GM18867 (cell line): ENCODE data around the gene MIPEP.
"Not testable (repeated sequence)": the region's sequence is repeated elsewhere in the genome, so short reads cannot be mapped to it uniquely, and the experiment has no call there.

ENCODE experiments used
- ATAC-seq: cut with Tn5 transposase; IDR thresholded peaks from one replicate; pipeline ENCODE4 v1.9.1; 2021; ENCODE audit warnings: mild to moderate bottlenecking, moderate library complexity; ENCODE audit not compliant: unreplicated experiment

MIPEP gene

DNA sequence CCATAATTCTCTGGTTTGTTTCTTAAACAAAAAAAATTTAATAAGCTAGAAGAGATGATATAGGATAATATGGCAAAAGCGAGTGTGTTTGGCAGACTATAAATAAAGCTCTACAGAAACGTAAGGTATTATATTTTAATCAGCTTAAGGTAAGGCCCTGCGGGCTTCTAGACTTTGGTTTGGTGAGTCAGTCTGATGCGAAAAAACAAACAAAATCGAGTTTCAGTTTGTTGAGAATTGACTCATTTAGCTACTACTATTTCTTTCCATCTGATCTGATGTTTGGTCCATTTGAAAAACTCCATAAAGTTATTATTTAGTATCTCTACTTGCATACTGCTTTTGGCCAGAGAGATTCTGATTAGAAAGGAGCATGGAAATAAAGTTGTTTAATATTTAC, 138.0 kb downstream of the MIPEP start:
- peak; percentile 47 for ATAC-seq

DNA sequence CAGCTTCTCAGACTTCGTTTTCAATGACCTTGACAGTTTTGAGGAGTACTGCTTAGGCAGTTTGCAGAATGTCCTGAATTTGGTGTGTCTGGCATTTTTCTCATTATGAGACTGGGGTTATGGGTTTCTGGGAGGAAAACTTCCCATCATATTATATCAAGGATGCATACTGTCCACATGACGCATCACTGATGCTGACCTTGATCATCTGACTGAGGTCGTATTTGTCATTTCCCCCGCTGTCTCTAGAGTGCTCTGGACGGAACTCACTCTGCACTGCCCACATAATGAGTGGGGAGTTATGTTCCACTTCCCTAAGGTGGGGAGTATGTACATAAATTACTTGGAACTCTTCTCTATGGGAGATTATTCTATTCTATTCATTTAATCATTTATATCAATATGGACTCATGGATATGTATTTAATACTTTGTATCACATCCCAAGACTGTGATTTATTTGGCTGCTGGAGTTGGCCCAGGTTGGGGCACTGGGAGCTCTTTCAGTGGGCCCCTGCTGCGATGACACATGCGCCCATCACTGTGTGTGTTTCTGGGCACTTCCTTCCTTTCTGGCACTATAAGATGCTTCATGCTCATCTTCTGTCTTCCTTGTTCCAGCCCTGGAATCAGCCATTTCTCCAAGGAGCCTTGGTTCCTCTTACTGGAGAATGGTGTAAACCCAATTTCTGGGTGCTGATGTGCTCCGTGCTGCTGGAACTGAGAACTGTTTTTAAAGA, 138.6 kb downstream of the MIPEP start:
- ATAC-seq = no peak

DNA sequence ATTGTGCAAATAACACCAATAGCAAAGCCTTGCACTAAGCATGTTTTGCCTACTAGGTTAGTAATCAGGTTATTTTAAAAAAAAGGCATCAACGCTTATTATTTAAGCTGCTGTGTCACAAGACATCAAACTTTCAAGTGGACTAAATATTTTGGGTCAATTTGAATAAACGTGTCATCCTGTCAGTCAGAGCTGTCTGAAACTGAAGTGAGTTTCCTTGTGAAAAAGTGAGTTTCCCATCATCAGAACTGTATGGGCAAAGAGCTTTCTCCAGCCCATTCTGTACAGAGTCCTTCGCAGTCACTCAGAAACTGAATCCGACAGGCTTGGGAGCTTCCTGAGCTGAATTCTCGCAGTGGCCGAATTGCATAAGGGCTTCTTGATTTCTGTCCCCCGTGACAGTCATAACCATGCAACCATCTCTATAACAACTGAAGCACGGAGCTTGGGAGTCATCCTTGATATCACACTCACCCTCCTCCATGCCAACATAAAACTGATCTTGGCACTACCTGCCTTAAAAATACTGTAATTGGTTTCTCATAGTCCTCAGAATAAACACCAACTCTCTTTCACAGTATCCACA, 139.8 kb downstream of the MIPEP start:
- ATAC-seq = no peak

DNA sequence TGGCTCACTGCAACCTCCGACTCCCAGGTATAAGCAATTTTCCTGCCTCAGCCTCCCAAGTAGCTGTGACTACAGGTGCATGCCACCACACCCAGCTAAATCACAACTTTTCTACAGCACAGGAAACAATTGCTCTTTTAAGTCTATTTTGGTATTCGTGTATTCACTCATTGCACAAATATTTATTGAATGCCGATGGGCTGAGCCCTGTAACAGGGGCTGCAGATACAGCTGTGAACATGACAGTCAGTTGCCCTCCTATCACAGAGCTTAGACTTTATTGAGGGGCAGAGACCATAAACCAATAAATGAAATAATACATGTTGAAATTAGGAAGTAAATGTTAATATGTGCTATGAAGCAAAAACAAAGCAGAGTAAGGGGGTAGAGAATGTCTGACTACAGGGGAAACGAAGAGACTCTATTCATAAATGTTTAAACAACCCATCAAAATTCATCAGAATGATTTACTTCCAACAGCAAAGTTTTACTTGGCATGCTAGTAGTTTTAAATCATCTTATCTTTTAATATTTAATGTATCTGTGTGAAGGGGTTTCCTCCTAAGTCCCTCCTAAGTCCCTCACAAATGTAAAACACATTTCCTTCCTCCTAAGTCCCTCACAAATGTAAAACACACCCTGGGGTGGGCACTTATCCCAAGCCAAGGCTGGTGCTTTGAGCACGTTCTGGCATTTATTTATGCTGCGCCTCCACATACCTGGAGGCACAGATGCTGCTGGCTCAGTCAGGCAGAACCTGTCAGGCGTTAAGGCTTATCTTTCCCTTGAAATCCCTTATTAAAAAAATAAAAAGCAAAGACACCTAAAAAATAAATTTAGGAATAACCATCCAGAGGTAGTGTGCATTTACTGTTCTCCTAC, 140.8 kb downstream of the MIPEP start:
- no peak for ATAC-seq

DNA sequence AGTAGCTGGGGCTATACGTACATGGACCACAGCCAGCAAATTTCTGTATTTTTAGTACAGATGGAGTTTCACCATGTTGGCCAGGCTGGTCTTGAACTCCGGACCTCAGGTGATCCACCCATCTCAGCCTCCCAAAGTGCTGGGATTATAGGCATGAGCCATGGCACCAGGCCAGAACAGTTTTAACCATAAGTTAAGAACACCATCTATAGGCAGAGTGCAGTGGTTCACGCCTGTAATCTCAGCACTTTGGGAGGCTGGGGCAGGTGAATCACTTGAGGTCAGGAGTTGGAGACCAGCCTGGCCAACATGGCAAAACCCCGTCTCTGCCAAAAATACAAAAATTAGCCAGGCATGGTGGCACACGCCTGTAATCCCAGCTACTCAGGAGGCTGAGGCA, 143.1 kb downstream of the MIPEP start:
- not testable (repeated sequence) for ATAC-seq

DNA sequence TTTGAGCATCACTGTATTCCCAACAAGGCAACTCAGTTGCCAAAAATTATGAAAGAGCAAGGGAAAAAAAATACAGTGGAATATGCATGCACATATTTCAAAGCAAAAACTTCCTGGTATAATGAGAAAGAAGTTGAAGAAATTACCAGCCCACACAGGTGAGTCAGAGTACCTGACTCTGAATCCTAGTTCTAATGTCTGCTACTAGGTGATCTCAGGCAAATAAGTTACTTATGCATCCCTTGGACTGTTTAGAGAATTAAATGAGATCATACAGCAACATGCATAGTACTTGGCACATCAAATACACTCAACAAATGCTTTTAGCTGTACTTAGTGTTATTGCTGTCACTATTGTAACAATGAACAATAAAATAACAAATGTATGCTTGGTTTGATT, 144.9 kb downstream of the MIPEP start:
- ATAC-seq = no peak

DNA sequence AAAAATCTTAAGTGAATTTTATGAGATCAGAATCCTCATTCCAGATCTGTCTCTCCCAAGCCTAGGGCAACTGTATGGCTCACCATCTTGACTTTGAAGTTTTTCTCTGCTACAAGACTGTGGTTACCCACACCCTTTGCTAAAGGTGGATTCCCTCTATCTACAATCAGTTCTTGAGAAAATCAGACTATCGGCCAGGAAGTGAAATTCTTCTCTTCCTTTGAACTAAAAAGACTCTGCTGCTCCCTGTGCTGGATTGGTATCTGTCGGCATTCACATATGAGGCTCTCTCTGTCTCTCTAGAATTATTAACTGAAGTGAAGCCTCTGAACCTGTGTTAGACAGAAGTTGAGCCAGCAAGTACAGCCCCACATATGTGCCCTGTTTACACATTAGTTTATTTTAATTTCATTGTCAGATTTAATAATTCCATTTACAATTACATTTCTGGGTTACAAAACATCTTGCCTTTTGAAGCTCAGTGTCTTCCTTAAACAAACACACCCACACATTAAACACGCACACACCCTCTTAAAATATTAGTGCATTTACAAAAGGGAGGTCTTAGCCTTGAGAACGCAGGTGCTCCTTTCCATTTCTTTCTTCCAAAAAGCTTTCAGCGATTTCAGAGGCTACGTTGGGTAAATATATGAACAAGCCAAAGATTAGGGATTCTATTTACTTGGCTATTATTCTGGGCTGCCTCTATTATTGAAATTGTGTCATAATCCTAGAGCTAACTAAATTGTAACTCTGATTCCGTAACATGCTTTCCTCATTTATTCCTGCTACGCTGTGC, 145.7 kb downstream of the MIPEP start:
- ATAC-seq = no peak

DNA sequence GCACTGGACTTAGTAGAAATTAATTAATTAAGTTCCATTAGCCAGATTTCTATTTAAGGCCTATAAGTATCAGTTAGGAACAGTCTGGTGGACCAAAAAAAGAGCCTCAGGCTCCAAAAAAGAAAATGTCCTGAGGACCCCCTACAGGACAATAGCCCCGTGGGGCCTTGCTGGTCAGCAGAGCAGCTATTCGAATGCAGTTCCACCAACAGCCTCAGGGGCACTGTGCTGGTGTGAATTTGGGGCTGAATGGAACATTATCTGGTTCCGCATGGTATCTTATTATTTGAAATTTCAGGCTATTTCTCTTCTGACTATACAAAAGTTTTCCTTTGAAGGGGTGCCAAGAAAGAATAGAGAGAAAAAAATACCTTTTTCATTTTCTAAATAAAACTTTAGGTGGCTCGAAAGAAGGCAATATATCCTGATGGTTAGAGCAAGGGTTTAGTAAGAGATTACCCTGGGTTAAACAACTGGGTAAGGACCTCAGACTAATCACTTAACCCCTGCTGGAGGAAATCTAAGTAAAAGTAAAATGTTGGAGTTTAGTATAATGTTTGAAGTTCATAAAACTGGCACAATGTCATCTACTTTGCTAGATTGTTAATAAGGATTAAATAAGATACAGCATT, 147.2 kb downstream of the MIPEP start:
- ATAC-seq = no peak

DNA sequence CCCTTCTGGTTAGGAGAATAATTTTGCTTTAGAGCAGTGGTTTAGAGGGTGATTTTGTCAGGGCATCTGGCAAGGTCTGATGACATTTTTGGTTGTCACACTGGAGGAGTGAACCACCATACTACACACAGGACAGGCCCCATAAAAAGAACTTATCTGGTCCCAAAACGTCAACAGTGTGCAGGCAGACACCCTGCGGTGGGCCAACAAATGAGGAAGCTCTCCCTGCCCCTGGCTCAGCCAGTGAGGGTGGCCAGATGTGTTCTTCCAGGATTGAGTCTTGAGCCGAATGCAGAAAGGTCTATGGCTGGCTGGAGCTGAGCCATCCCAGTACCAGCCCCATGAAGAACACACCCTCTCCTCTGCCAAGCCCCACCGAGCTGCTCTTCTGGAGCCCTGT, 149.2 kb downstream of the MIPEP start:
- ATAC-seq = no peak

DNA sequence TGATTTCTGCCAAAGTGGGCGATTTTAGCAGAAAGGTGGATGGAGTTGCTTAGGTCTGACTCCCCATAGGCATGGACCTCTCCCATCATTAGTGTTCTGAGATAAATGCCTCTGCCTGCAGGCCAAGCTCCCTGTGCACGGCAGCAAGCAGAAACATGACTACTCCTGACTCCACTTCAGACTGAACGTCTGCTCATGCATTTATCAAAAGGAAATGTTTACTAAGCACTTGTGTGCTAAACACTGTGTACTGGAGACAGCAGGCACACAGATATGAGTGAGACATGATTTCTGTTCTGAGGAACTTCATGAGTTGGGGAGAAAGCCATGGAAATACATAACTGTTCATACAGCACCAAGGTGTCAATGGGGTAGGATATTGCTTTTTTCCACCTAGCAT, 149.6 kb downstream of the MIPEP start:
- ATAC-seq = no peak

DNA sequence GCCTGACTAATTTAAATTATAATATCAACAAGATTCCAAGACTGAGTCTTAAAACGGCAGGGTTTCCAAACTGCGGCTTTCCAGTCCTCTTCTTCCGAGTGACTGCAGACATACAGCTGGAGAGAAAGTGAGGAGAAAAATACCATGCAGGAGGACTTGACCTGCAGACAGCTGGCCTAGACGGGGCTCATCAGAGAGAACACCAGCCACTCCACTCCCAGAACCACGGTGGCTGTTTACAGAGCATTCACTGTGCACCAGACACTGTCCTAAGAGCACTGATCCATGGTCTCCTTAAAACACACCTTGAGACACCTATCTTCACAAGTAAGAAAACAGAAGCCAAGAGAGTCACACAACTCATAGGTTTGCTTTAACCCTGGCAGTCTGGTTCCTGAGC, 152.7 kb downstream of the MIPEP start:
- ATAC-seq = no peak

DNA sequence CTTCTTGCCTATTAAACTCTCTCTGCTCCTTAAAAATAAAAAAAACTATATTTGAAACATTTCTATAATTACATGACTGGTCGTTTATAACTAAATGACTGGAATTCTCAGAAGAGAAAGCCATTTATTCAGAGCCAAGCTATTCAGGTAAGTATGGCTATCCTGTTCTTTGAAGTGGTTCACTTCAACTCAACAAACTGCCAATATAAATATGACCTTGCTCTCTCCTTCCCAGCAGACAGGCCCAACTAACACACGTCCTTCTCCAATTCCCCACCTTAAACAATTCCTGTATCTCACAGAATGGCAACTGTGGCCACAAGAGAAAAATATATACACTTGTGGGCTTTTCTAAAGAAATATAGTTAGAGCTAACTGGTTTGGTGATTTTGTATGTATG, 153.9 kb downstream of the MIPEP start:
- ATAC-seq = no peak

DNA sequence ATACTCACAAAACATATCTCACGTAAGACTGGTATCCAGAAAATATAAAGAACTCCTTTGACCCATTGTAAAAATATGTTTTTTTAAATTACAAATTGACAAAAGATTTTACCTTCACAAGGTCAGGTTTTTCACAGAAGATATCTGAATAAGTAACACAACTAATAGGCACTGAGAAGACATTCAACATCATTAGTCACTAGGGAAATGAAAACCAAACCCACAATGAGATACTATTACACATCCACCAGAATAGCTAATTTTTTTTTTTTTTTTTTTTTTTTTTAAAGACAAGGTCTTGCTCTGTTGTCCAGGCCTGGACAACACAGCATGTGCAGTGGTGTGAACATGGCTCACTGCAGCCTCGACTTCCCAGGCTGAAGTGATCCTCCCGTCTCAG, 157.5 kb downstream of the MIPEP start:
- ATAC-seq = no peak

DNA sequence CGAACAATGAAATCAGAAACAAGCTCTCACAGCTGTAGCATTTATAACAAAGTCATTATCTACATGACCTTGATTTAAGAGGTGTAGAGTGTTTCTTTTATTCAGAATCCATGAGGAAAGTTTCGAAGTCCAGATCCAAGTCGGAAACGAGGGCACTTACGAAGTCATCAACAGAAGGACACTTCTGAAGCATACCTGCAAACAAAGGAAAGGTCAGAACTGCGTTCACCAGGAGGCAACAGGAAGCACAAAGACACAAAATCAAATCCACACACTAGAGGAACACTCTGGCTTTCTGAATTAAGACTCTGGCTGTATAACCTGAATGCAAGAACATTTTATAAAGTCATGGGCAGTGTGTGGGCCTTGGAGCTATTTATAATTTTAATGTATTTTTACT, 158.9 kb downstream of the MIPEP start:
- ATAC-seq = no peak

DNA sequence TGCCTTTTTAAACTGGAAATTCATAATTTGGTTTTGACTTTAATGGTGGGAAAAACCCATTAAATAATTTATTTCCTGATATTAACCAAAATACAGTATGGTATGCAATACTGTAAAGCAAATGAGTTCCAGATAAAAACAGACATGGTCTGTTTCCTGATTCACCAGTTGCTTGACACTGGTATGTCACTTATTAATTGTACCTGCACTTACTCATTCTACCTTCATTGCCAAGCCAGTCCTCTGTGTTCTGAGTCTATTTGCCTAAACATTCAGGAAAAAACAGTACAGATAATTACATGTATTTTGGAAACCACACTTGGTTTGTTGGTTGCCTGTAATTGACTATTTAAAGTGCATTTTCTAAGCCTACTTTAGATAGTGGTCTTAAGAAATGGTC, 159.7 kb downstream of the MIPEP start:
- ATAC-seq = no peak

DNA sequence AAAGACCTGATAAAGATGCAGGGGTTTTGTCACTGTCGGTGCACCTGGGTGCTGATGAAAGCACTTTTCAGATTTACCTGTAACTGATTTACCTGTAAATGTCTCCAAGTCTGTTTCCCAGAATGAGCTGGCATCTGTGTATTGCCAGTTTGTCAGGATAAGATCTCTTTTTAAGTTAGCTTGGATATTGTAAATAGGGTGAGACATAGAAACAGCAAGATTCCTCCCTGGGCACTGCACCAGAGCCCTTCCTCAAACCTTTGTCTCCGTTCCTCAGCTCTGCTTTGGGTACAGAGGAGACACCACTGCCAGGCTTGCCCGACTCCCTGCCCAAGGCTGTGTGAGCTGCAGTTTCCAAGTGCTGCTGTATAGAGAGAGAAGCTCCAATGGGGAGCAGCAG, 160.4 kb downstream of the MIPEP start:
- no peak for ATAC-seq

DNA sequence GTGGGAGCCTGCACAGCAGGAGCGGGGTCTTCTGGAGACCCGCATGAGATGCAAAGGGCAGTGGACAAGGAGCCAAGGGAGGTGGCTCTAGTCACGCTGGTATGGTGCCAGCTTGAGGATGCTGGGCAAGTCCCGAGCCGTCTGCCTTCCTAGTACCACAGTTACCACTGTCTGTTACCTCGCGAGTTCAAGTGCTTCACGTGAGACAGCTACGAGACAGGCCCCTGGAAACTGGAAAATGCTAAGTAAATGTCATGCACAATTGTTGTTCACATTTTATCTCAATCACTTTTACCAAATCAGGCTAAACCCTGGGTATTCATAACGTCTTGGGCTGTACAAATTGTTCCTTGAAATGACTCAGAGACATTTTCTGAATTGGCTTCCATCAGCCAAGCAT, 163.3 kb downstream of the MIPEP start:
- no peak for ATAC-seq

DNA sequence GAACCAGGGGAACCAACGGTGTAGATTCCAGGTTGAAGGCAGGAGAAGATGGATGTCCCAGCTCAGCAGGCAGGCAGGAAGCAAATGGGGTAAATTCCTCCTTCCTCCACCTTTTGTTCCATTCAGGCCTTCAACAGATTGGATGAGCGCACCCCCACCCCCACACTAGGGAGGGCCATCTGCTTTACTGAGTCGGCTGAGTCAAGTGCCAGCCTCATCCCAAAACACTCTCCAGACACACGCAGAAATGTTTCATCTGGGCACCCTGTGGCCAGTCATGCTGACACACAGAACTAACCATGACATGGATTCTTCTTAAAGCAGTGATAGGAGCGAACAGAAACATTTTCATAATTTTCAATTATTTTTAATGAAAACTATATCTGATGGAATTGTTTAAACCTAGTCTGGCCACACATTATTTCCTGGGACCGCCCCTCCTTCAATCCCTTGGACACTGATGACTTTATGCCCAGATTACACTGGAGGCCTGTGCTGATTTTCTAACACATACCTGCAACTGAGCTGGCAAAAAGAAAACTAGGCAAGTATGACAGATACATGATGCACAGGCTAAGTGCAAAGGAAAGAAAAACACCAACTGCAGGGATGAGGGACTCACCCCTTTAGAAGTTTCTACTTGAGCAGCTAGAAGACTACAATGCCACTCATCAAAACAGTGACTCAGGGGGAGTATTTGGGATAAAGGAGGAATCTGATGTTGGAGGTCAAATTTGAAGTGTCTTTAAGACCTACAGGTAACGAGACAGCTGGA, 164.8 kb downstream of the MIPEP start:
- no peak for ATAC-seq

DNA sequence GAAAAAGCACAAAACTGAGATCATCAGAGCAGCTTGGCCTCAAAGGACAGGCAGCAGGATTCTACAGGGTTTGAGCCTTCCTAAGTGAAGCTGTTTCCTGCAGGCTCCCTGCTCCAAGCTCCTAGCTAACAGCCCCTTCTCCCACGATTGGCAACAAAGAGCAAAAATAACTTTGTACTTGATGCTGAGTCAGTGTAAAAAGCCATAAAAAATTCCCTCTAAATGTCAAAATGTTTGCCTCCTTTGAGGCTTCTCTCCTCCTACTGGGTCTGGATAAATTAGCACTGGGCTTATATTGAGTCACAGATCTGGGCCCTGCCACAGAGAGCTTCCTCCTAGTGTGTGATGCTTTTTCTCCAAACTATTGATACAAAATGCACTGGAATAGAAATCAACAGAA, 165.7 kb downstream of the MIPEP start:
- no peak for ATAC-seq
